Glutamatergic neuron (in vitro differentiated cells): ENCODE data around the gene SLC22A7. TPM values are rescaled to one million over a fixed set of nuclear protein-coding genes. Genes with fewer than 3 reads are reported as not detected.

ENCODE experiments used
- DNase-seq: peaks from one replicate; pipeline ENCODE4 v3.0.0; 2022
- H3K27ac Mint-ChIP-seq: one replicate; pipeline ENCODE4 v1.8.0; 2020; ENCODE audit warnings: mild to moderate bottlenecking, mixed read lengths, inconsistent platforms; ENCODE audit not compliant: unreplicated experiment
- H3K27me3 Mint-ChIP-seq: one replicate; pipeline ENCODE4 v1.8.0; 2020; ENCODE audit warnings: mild to moderate bottlenecking, moderate library complexity, mixed read lengths, inconsistent platforms; ENCODE audit not compliant: unreplicated experiment
- H3K36me3 Mint-ChIP-seq: one replicate; pipeline ENCODE4 v1.8.0; 2020; ENCODE audit warnings: mild to moderate bottlenecking, mixed read lengths, inconsistent platforms; ENCODE audit not compliant: unreplicated experiment
- H3K4me1 Mint-ChIP-seq: one replicate; pipeline ENCODE4 v1.8.0; 2020; ENCODE audit warnings: mild to moderate bottlenecking, low read depth, mixed read lengths, inconsistent platforms; ENCODE audit not compliant: unreplicated experiment
- H3K4me3 Mint-ChIP-seq: one replicate; pipeline ENCODE4 v1.8.0; 2020; ENCODE audit warnings: mild to moderate bottlenecking, mixed read lengths, inconsistent platforms; ENCODE audit not compliant: unreplicated experiment
- H3K9me3 Mint-ChIP-seq: one replicate; pipeline ENCODE4 v1.8.0; 2020; ENCODE audit warnings: mild to moderate bottlenecking, moderate library complexity, mixed read lengths, inconsistent platforms; ENCODE audit not compliant: unreplicated experiment
- CTCF ChIP-seq: fragments of 200-600 bp; sonication (generic); IDR thresholded peaks from one replicate; pipeline ENCODE4 v1.5.0; 2021; ENCODE audit not compliant: partially characterized antibody, unreplicated experiment
- total RNA-seq: library from RNA; stranded (reverse); fragmentation: NEBNext Ultra II Directional; extraction: Animal tissue kit (Norgen Biotek cat#: 25700); gene quantifications from one replicate; pipeline ENCODE4 v1.2.1, GENCODE V29; 2021; ENCODE audit not compliant: unreplicated experiment

SLC22A7 gene
- total RNA-seq, 1 donor from 2014 or later: 0.34 TPM

- TF ChIP-seq CTCF: no peak
- Mint-ChIP-seq H3K4me3 (no peak overlapping the region), H3K36me3 (peaks cover 13% of the 10 kb centered on the region), H3K27ac (no peak overlapping the region), H3K27me3 (peaks cover 16% of the 10 kb centered on the region), H3K9me3 (peaks cover 18% of the 10 kb centered on the region), H3K4me1 (peaks cover 17% of the 10 kb centered on the region)
- no peak for DNase-seq
These were observed 43.8 kb upstream of the SLC22A7 start for GRCh38 chr6:43254138-43254817.

DNA sequence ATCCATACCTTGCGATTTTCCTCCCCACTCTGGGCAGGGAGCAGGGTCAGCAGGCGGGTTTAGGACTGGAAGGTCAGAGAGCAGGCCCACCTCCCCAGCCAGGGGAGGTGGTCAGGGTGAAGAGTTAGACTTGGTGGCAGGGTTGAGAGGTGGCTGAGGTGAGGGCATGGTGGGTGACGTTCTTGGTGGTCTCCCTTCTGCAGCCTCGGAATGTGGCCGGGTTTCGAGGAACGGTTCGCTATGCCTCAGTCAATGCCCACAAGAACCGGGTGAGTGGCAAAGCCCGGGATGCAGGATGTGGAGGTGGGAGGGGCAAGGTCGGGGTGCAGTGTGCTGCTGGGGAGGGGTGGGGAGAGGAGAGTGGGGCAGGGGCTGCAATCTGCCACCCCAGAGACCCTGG, 43.2 kb upstream of the SLC22A7 start:
- no peak overlapping the region for H3K4me3 Mint-ChIP-seq
- peaks cover 13% of the 10 kb centered on the region for H3K36me3 Mint-ChIP-seq
- no peak for DNase-seq
- peaks cover 17% of the 10 kb centered on the region for H3K4me1 Mint-ChIP-seq
- no peak overlapping the region for H3K27ac Mint-ChIP-seq
- H3K9me3 Mint-ChIP-seq: peaks cover 18% of the 10 kb centered on the region
- H3K27me3 Mint-ChIP-seq: peaks cover 16% of the 10 kb centered on the region
- no peak for TF ChIP-seq CTCF

DNA sequence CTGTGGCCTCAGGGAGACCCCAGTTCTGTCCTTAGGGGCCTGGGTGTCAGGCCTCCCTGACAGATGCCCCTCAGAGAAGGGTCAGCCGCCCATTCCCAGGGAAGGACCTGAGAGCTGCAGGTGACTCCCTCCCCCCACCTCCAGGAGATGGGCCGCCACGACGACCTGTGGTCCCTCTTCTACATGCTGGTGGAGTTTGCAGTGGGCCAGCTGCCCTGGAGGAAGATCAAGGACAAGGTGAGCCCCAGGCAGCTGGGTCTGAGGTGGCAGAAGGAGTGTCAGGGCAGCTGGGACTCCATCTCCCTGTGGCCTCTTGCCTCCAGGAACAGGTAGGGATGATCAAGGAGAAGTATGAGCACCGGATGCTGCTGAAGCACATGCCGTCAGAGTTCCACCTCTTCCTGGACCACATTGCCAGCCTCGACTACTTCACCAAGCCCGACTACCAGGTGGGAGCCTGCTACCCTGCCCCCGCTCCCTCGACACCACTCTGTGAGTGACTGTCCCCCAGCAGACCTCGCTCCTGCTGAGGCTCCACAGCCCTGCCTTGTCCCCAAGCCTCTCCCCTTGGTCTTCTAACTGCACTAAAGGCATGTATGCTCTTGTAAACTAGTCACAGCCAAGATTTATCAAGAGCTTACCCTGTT, 42.5 kb upstream of the SLC22A7 start:
- Mint-ChIP-seq H3K27me3 (peaks cover 16% of the 10 kb centered on the region), H3K4me1 (peaks cover 17% of the 10 kb centered on the region), H3K9me3 (peaks cover 18% of the 10 kb centered on the region), H3K27ac (peak overlapping the region; percentile 59), H3K36me3 (peaks cover 13% of the 10 kb centered on the region), H3K4me3 (no peak overlapping the region)
- TF ChIP-seq CTCF: no peak
- DNase-seq: no peak

GRCh38 chr6:43256670-43257366, 41.2 kb upstream of the SLC22A7 start:
- peaks cover 5% of the 10 kb centered on the region for H3K4me1 Mint-ChIP-seq
- TF ChIP-seq CTCF: no peak
- H3K27ac Mint-ChIP-seq: no peak overlapping the region
- peaks cover 16% of the 10 kb centered on the region for H3K27me3 Mint-ChIP-seq
- peaks cover 12% of the 10 kb centered on the region for H3K9me3 Mint-ChIP-seq
- H3K4me3 Mint-ChIP-seq: no peak overlapping the region
- no peak for DNase-seq
- H3K36me3 Mint-ChIP-seq: peaks cover 13% of the 10 kb centered on the region
